Measurements from ENCODE around the gene FAM120B.
A peak's percentile ranks its signal among the peaks of the same experiment; 100 is the strongest.

The FAM120B gene

GRCh38 chr6:170424604-170425126 lies 118.1 kb downstream of the FAM120B start:
- no peak for DNase-seq

GRCh38 chr6:170429450-170429849 lies 122.9 kb downstream of the FAM120B start:
- DNase-seq = no peak

- no peak for DNase-seq
Measured at GRCh38 chr6:170433163-170434116, 126.9 kb downstream of the FAM120B start.

- no peak for DNase-seq
Measured at GRCh38 chr6:170434117-170434820, 127.7 kb downstream of the FAM120B start.

- no peak for DNase-seq
Measured at GRCh38 chr6:170434821-170435155, 128.2 kb downstream of the FAM120B start.

GRCh38 chr6:170435766-170436165 lies 129.2 kb downstream of the FAM120B start:
- no peak for DNase-seq

- no peak for DNase-seq
Measured at GRCh38 chr6:170436209-170436809, 129.8 kb downstream of the FAM120B start.

- no peak for DNase-seq
Measured at GRCh38 chr6:170437719-170438401, 131.3 kb downstream of the FAM120B start.

GRCh38 chr6:170438402-170438753 lies 131.8 kb downstream of the FAM120B start:
- peak; percentile 47 for DNase-seq

- DNase-seq = no peak
Measured at GRCh38 chr6:170438861-170439260, 132.3 kb downstream of the FAM120B start.

- no peak for DNase-seq
Measured at GRCh38 chr6:170439366-170440361, 133.1 kb downstream of the FAM120B start.

GRCh38 chr6:170440437-170440836 lies 133.9 kb downstream of the FAM120B start:
- DNase-seq = no peak

GRCh38 chr6:170441316-170441715 lies 134.8 kb downstream of the FAM120B start:
- DNase-seq = no peak

- DNase-seq = no peak
Measured at GRCh38 chr6:170442596-170442995, 136.0 kb downstream of the FAM120B start.

- no peak for DNase-seq
Measured at GRCh38 chr6:170443151-170443662, 136.6 kb downstream of the FAM120B start.

- no peak for DNase-seq
Measured at GRCh38 chr6:170444056-170444591, 137.6 kb downstream of the FAM120B start.

GRCh38 chr6:170444811-170445211 lies 138.3 kb downstream of the FAM120B start:
- no peak for DNase-seq

- no peak for DNase-seq
Measured at GRCh38 chr6:170445487-170445886, 138.9 kb downstream of the FAM120B start.

GRCh38 chr6:170445971-170446370 lies 139.4 kb downstream of the FAM120B start:
- no peak for DNase-seq

- no peak for DNase-seq
Measured at GRCh38 chr6:170446841-170447560, 140.4 kb downstream of the FAM120B start.

Data from activated CD4-positive, alpha-beta T cell treated with anti-CD3 and anti-CD28 coated beads, Interleukin-2, amount 50 U/mL, for 16 hours (primary cell).